ENCODE results near the gene IPMK.
A peak's percentile ranks its signal among the peaks of the same experiment; 100 is the strongest.
"Not testable (repeated sequence)": the region's sequence is repeated elsewhere in the genome, so short reads cannot be mapped to it uniquely, and the experiment has no call there.

The IPMK gene

GRCh38 chr10:58239561-58240169 is 28.0 kb downstream of the IPMK start:
- in situ Hi-C loops (cut with MboI; ENCODE audit: low pct_unique_long_range_greater_than_20kb, low sequenced_read_pairs) = no loop called here
- no peak for DNase-seq

GRCh38 chr10:58237014-58237834 is 30.5 kb downstream of the IPMK start:
- DNase-seq = no peak
- in situ Hi-C loops (cut with MboI; ENCODE audit: low pct_unique_long_range_greater_than_20kb, low sequenced_read_pairs) = no loop called here

GRCh38 chr10:58229856-58230255 is 37.8 kb downstream of the IPMK start:
- in situ Hi-C loops (cut with MboI; ENCODE audit: low pct_unique_long_range_greater_than_20kb, low sequenced_read_pairs); DNase-seq: not testable (repeated sequence)

GRCh38 chr10:58225654-58226053 is 42.0 kb downstream of the IPMK start:
- in situ Hi-C loops (cut with MboI; ENCODE audit: low pct_unique_long_range_greater_than_20kb, low sequenced_read_pairs) = no loop called here
- DNase-seq = no peak

GRCh38 chr10:58220769-58221451 is 46.8 kb downstream of the IPMK start:
- no peak for DNase-seq

GRCh38 chr10:58219875-58220274 is 47.8 kb downstream of the IPMK start:
- no peak for DNase-seq
- in situ Hi-C loops (cut with MboI; ENCODE audit: low pct_unique_long_range_greater_than_20kb, low sequenced_read_pairs) = no loop called here

More at GRCh38 chr10:58220769-58221451, 46.8 kb downstream of the IPMK start:
- in situ Hi-C loops (cut with MboI; ENCODE audit: low pct_unique_long_range_greater_than_20kb, low sequenced_read_pairs) = no loop called here

GRCh38 chr10:58217612-58218011 is 50.1 kb downstream of the IPMK start:
- in situ Hi-C loops (cut with MboI; ENCODE audit: low pct_unique_long_range_greater_than_20kb, low sequenced_read_pairs) = no loop called here
- no peak for DNase-seq

GRCh38 chr10:58212622-58213021 is 55.1 kb downstream of the IPMK start:
- no peak for DNase-seq
- in situ Hi-C loops (cut with MboI; ENCODE audit: low pct_unique_long_range_greater_than_20kb, low sequenced_read_pairs) = no loop called here

GRCh38 chr10:58210160-58210559 is 57.5 kb downstream of the IPMK start:
- in situ Hi-C loops (cut with MboI; ENCODE audit: low pct_unique_long_range_greater_than_20kb, low sequenced_read_pairs) = no loop called here
- DNase-seq = no peak

- in situ Hi-C loops (cut with MboI; ENCODE audit: low pct_unique_long_range_greater_than_20kb, low sequenced_read_pairs) = no loop called here
- DNase-seq = no peak
These were observed 58.0 kb downstream of the IPMK start for GRCh38 chr10:58209669-58210068.

GRCh38 chr10:58206251-58206650 is 61.4 kb downstream of the IPMK start:
- in situ Hi-C loops (cut with MboI; ENCODE audit: low pct_unique_long_range_greater_than_20kb, low sequenced_read_pairs) = no loop called here
- no peak for DNase-seq

GRCh38 chr10:58201704-58202103 is 66.0 kb downstream of the IPMK start:
- in situ Hi-C loops (cut with MboI; ENCODE audit: low pct_unique_long_range_greater_than_20kb, low sequenced_read_pairs) = no loop called here
- DNase-seq = no peak

GRCh38 chr10:58189269-58189668 is 78.4 kb downstream of the IPMK start:
- DNase-seq = peak; percentile 17
- in situ Hi-C loops (cut with MboI; ENCODE audit: low pct_unique_long_range_greater_than_20kb, low sequenced_read_pairs) = loop anchor here (10.0 kb wide), 1 partner anchor 96 kb away; no protein-coding TSS in a partner anchor

- in situ Hi-C loops (cut with MboI; ENCODE audit: low pct_unique_long_range_greater_than_20kb, low sequenced_read_pairs) = loop anchor here (10.0 kb wide), 1 partner anchor 101 kb away; no protein-coding TSS in a partner anchor
- DNase-seq = no peak
These were observed 83.5 kb downstream of the IPMK start for GRCh38 chr10:58184120-58184670.

- no peak for DNase-seq
- in situ Hi-C loops (cut with MboI; ENCODE audit: low pct_unique_long_range_greater_than_20kb, low sequenced_read_pairs) = loop anchor here (10.0 kb wide), 1 partner anchor 104 kb away; no protein-coding TSS in a partner anchor
These were observed 87.0 kb downstream of the IPMK start for GRCh38 chr10:58180666-58181065.

GRCh38 chr10:58179238-58179637 is 88.5 kb downstream of the IPMK start:
- in situ Hi-C loops (cut with MboI; ENCODE audit: low pct_unique_long_range_greater_than_20kb, low sequenced_read_pairs) = no loop called here
- no peak for DNase-seq

GRCh38 chr10:58178811-58179210 is 88.9 kb downstream of the IPMK start:
- in situ Hi-C loops (cut with MboI; ENCODE audit: low pct_unique_long_range_greater_than_20kb, low sequenced_read_pairs) = no loop called here
- DNase-seq = no peak

GRCh38 chr10:58177362-58177947 is 90.2 kb downstream of the IPMK start:
- in situ Hi-C loops (cut with MboI; ENCODE audit: low pct_unique_long_range_greater_than_20kb, low sequenced_read_pairs) = no loop called here
- peak; percentile 50 for DNase-seq
